Mesendoderm (in vitro differentiated cells): ENCODE data around the gene PRSS8.

Experiments used
- DNase-seq: peaks from one replicate; pipeline ENCODE4 v3.0.0; 2013
- H2AK5ac ChIP-seq: 2 replicates; pipeline ENCODE4 v1.6.1; 2013; ENCODE audit warnings: low read length, inconsistent platforms
- H2BK120ac ChIP-seq: 2 replicates; pipeline ENCODE4 v1.6.1; 2013; ENCODE audit warnings: low read depth, mild to moderate bottlenecking, low read length, moderate library complexity, mixed read lengths
- H2BK15ac ChIP-seq: replicated peaks from 2 replicates; pipeline ENCODE4 v1.6.1; 2013; ENCODE audit warnings: low read depth, mild to moderate bottlenecking, moderate library complexity
- H2BK5ac ChIP-seq: 2 replicates; pipeline ENCODE4 v1.6.1; 2013; ENCODE audit warnings: low read length, inconsistent platforms
- H3K18ac ChIP-seq: 2 replicates; pipeline ENCODE4 v1.6.1; 2013; ENCODE audit warnings: mild to moderate bottlenecking, low read length, mixed read lengths
- H3K23ac ChIP-seq: one replicate; pipeline ENCODE4 v1.6.1; 2013; ENCODE audit warnings: low read length
- H3K27ac ChIP-seq: 2 replicates; pipeline ENCODE4 v1.5.1; 2013; ENCODE audit warnings: low read depth, mild to moderate bottlenecking, inconsistent platforms, low read length, moderate library complexity
- H3K27me3 ChIP-seq: 2 replicates; pipeline ENCODE4 v1.6.1; 2013; ENCODE audit warnings: low read length, control low read depth, mild to moderate bottlenecking, inconsistent platforms; ENCODE audit not compliant: insufficient read depth, poor library complexity
- H3K36me3 ChIP-seq: 2 replicates; pipeline ENCODE4 v1.6.1; 2013; ENCODE audit warnings: low read length, inconsistent platforms; ENCODE audit not compliant: control insufficient read depth, insufficient read depth
- H3K4ac ChIP-seq: one replicate; pipeline ENCODE4 v1.6.1; 2013; ENCODE audit warnings: low read depth, mild to moderate bottlenecking, low read length, moderate library complexity
- H3K4me1 ChIP-seq: 2 replicates; pipeline ENCODE4 v1.6.1; 2013; ENCODE audit warnings: low read depth, low read length, inconsistent platforms; ENCODE audit not compliant: control insufficient read depth
- H3K4me2 ChIP-seq: 2 replicates; pipeline ENCODE4 v1.6.1; 2013; ENCODE audit warnings: low read length
- H3K4me3 ChIP-seq: 2 replicates; pipeline ENCODE4 v1.5.1; 2013; ENCODE audit warnings: mild to moderate bottlenecking, low read length
- H3K56ac ChIP-seq: one replicate; pipeline ENCODE4 v1.6.1; 2013; ENCODE audit warnings: low read length
- H3K79me1 ChIP-seq: 2 replicates; pipeline ENCODE4 v1.6.1; 2013; ENCODE audit warnings: low read length, inconsistent platforms
- H3K79me2 ChIP-seq: 2 replicates; pipeline ENCODE4 v1.6.1; 2013; ENCODE audit warnings: mild to moderate bottlenecking, low read length; ENCODE audit not compliant: control insufficient read depth, insufficient read depth
- H3K9ac ChIP-seq: 2 replicates; pipeline ENCODE4 v1.6.1; 2013; ENCODE audit warnings: low read length, inconsistent platforms
- H4K5ac ChIP-seq: one replicate; pipeline ENCODE4 v1.6.1; 2013; ENCODE audit warnings: low read length
- H4K8ac ChIP-seq: one replicate; pipeline ENCODE4 v1.6.1; 2013; ENCODE audit warnings: low read depth, mild to moderate bottlenecking, control low read depth, low read length, moderate library complexity
- WGBS: extraction: QIAGEN DNeasy Blood & Tissue Kit; methylation state at CpG from one replicate; pipeline ENCODE4 v1.1.7; 2013; ENCODE audit warnings: low lambda C conversion rate, missing lambda C conversion rate; ENCODE audit not compliant: insufficient coverage; ENCODE audit errors: extremely low coverage; 5-methylcytosine and 5-hydroxymethylcytosine counted together

PRSS8 gene

DNA sequence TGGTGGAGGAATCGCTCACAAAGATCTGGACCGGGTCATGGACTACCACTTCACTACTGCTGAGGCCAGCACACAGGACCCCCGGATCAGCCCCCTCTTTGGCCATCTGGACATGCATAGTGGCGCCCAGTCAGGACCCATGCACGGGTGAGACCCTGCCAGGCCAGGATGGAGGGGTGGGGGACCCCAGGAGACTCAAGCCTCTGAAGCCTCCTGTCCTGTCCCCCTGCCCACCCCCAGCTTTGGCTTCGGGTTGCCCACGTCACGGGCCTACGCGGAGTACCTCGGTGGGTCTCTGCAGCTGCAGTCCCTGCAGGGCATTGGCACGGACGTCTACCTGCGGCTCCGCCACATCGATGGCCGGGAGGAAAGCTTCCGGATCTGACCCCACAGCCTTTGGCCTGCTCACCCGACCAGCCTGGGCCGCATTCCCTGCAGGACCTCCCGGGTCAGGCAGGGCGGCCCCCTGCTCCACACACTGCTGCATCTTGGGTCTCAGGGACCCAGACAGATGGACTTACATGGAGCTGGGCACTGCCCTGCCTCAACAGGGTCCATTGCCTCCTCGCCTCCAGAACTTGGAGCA lies 23.6 kb downstream of the PRSS8 start:
- no peak overlapping the region for H3K9ac ChIP-seq
- peaks cover 4% of the 10 kb centered on the region for H3K79me1 ChIP-seq
- H3K4me1 ChIP-seq, result no peaks in the 10 kb centered on the region
- H3K36me3 ChIP-seq, result peaks cover 4% of the 10 kb centered on the region
- no CpG with 5 or more reads among the region's 23 CpGs for WGBS
- H2AK5ac ChIP-seq, result no peak overlapping the region
- H3K27me3 ChIP-seq, result no peaks in the 10 kb centered on the region
- H3K23ac ChIP-seq, result no peak overlapping the region
- H3K4me2 ChIP-seq, result no peak overlapping the region
- H3K79me2 ChIP-seq, result no peaks in the 10 kb centered on the region
- H4K8ac ChIP-seq, result no peak overlapping the region
- no peak overlapping the region for H3K27ac ChIP-seq
- no peak for DNase-seq
- H2BK15ac ChIP-seq, result no peak overlapping the region
- no peak overlapping the region for H2BK5ac ChIP-seq
- no peak overlapping the region for H3K4ac ChIP-seq
- no peak overlapping the region for H3K4me3 ChIP-seq
- H4K5ac ChIP-seq, result no peak overlapping the region
- H3K18ac ChIP-seq, result no peak overlapping the region
- H3K56ac ChIP-seq, result no peak overlapping the region
- no peak overlapping the region for H2BK120ac ChIP-seq

DNA sequence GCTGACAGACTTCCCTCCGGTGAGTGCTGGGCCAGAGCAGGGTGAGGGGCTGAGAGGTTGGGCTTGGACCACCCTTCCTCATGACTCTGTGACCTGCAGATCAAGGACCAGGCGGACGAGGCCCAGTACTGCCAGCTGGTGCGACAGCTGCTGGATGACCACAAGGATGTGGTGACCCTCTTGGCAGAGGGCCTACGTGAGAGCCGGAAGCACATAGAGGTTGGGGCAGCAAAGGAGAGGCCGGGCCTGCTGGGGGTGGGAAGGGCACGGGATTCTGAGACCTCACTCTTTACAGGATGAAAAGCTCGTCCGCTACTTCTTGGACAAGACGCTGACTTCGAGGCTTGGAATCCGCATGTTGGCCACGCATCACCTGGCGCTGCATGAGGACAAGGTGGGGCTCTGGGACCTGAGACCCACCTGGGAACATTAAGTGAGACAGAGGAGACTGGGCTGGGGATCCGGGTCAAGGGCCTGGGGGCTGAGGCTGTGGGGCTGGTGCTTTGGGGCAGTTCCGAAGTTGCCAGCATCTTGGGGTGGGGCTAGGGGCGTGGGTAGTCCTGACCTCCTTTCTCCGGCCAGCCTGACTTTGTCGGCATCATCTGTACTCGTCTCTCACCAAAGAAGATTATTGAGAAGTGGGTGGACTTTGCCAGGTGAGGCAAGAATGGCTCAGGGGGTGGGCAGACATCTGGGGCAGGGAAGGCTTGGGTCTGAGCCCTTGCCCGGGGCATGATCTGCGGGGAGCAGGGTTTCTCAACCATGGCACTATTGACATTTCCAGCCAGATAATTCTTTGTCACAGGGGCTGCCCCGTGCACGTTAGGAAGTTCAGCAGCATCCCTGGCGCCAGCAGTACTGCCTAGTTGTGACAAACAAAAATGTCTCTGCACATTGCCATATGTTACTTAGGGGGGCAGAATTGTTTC lies 25.2 kb downstream of the PRSS8 start:
- Histone ChIP-seq H4K8ac (no peak overlapping the region), H2BK5ac (no peak overlapping the region), H3K27ac (no peak overlapping the region), H3K79me1 (peaks cover 4% of the 10 kb centered on the region), H2AK5ac (no peak overlapping the region), H3K36me3 (peaks cover 4% of the 10 kb centered on the region), H3K4ac (no peak overlapping the region), H3K18ac (no peak overlapping the region), H3K23ac (no peak overlapping the region), H2BK15ac (no peak overlapping the region), H3K56ac (no peak overlapping the region), H4K5ac (no peak overlapping the region), H3K4me1 (no peaks in the 10 kb centered on the region), H3K27me3 (no peaks in the 10 kb centered on the region), H3K4me2 (no peak overlapping the region), H3K9ac (no peak overlapping the region), H3K4me3 (no peak overlapping the region), H2BK120ac (no peak overlapping the region), H3K79me2 (no peaks in the 10 kb centered on the region)
- WGBS, result no CpG with 5 or more reads among the region's 26 CpGs
- DNase-seq, result no peak

DNA sequence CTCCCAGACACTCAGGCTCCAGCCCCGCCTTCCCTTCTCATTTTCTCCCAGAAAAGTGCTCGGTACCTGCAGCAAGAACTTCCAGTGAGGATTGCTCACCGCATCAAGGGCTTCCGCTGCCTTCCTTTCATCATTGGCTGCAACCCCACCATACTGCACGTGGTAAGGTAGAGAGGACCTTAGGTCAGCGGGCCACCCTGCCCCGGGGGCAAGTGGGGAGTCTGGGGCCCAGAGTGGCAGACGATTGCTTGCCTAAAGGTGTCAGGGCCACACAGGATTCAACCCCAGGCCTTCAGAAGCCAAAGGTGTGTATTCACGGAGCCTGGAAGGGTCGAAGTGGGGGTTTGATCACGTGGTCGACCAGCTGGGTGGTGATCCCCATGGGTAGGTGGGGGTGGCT lies 25.9 kb downstream of the PRSS8 start:
- H3K4me1 ChIP-seq, result no peaks in the 10 kb centered on the region
- H3K4me3 ChIP-seq, result no peak overlapping the region
- no peak overlapping the region for H4K5ac ChIP-seq
- no peak overlapping the region for H2BK120ac ChIP-seq
- H2AK5ac ChIP-seq, result no peak overlapping the region
- H3K79me1 ChIP-seq, result peaks cover 4% of the 10 kb centered on the region
- H3K18ac ChIP-seq, result no peak overlapping the region
- no peaks in the 10 kb centered on the region for H3K27me3 ChIP-seq
- no peak overlapping the region for H3K56ac ChIP-seq
- H3K4me2 ChIP-seq, result no peak overlapping the region
- H2BK15ac ChIP-seq, result no peak overlapping the region
- H4K8ac ChIP-seq, result no peak overlapping the region
- H3K9ac ChIP-seq, result no peak overlapping the region
- no peak for DNase-seq
- no peak overlapping the region for H3K4ac ChIP-seq
- H3K23ac ChIP-seq, result no peak overlapping the region
- H3K79me2 ChIP-seq, result no peaks in the 10 kb centered on the region
- WGBS, result no CpG with 5 or more reads among the region's 12 CpGs
- H3K27ac ChIP-seq, result no peak overlapping the region
- H3K36me3 ChIP-seq, result peaks cover 4% of the 10 kb centered on the region
- H2BK5ac ChIP-seq, result no peak overlapping the region

DNA sequence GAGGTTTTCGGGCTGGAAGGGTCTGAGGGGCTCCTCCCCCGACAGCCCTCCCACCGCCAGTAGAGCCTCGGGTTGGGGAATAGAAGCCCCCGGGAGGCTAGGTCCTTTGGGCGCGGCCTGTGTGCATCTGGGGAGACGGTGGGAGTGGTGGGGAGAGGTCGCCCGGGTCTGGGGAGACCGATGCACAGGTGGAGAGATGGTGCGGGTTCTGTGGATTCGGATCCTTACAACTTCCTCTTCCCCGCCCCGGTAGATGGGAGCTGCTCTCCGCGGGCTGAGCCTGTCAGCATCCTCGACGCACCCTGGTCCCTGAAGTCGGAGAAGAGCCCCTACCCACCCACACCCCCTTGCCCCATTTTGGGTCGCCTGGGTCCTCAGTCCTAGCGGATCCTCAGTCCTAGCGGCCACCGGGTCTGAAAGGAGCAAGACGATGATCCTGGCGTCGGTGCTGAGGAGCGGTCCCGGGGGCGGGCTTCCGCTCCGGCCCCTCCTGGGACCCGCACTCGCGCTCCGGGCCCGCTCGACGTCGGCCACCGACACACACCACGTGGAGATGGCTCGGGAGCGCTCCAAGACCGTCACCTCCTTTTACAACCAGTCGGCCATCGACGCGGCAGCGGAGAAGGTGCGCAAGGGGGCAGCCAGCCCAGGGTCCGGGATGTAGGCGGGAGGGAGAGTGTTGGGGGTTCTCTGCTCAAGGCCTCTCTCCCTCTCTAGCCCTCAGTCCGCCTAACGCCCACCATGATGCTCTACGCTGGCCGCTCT lies 26.6 kb downstream of the PRSS8 start:
- H3K79me2 ChIP-seq, result no peaks in the 10 kb centered on the region
- H4K5ac ChIP-seq, result no peak overlapping the region
- H2BK15ac ChIP-seq, result no peak overlapping the region
- H3K18ac ChIP-seq, result peak overlapping the region; percentile 72
- H3K4ac ChIP-seq, result peak overlapping the region; percentile 74
- peak overlapping the region; percentile 90 for H3K4me2 ChIP-seq
- H2BK120ac ChIP-seq, result no peak overlapping the region
- no peak overlapping the region for H3K23ac ChIP-seq
- H4K8ac ChIP-seq, result no peak overlapping the region
- peaks cover 4% of the 10 kb centered on the region for H3K36me3 ChIP-seq
- H3K27ac ChIP-seq, result no peak overlapping the region
- no peak overlapping the region for H2AK5ac ChIP-seq
- no peak for DNase-seq
- WGBS, result no CpG with 5 or more reads among the region's 57 CpGs
- H3K9ac ChIP-seq, result peak overlapping the region; percentile 91
- H3K79me1 ChIP-seq, result peaks cover 4% of the 10 kb centered on the region
- H3K56ac ChIP-seq, result peak overlapping the region; percentile 97
- H2BK5ac ChIP-seq, result no peak overlapping the region
- H3K4me1 ChIP-seq, result no peaks in the 10 kb centered on the region
- no peaks in the 10 kb centered on the region for H3K27me3 ChIP-seq
- peak overlapping the region; percentile 80 for H3K4me3 ChIP-seq

DNA sequence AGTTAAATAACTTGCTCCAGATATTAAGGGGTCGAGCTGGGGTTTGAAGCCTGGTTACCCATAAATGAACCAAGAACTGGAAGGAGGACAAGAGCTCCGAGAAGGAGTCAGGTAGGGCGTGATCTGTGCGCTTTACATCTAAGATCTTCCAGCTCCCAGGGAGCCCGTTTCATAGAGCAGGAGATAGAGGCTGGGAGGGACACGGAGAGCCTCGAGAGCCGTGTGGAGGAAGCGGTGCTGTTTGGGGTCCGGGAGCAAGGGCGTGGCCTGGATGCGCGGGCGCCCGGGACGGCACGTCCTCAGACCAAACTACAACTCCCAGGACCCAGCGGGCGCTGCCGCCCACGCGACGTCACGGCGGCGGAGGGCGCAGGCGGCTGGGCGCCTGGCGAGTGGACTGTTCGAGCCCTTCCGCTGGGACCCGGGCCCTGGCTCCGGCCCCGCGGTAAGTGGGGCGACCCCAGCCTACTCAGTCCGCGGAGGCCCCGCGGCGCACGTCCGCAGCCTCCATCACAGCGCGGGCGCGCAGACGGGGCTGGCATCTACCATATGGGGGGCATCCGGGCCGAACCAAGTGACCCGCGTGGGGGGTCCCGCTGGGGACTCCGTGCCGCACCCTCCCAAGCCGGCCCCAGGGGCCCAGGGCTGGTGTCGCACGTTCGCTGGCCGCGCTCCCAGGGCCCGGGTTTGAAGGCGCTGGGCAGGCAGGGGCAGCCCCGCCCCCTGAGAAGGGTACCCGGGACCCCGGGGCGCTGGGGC lies 27.3 kb downstream of the PRSS8 start, which contains the start of gene BCKDK:
Gene BCKDK (plus strand): TSS at position 352 of the 759 bp plus-strand sequence. CDS start 838 bp downstream, outside the sequence.
- H2BK120ac ChIP-seq, result no peak within 1 kb of the TSS
- H3K4me2 ChIP-seq, result peak within 1 kb of the TSS; percentile 90
- no peaks in the 10 kb centered on the region for H3K79me2 ChIP-seq
- H3K27ac ChIP-seq, result no peak within 1 kb of the TSS
- WGBS, result no CpG with 5 or more reads among the region's 68 CpGs
- H3K23ac ChIP-seq, result peak within 1 kb of the TSS; percentile 57
- DNase-seq, result peak; percentile 65
- no peak within 1 kb of the TSS for H2BK15ac ChIP-seq
- H2AK5ac ChIP-seq, result no peak within 1 kb of the TSS
- H4K8ac ChIP-seq, result peak within 1 kb of the TSS; percentile 77
- H3K36me3 ChIP-seq, result peaks cover 4% of the 10 kb centered on the region
- no peak within 1 kb of the TSS for H4K5ac ChIP-seq
- H3K27me3 ChIP-seq, result no peaks in the 10 kb centered on the region
- H3K56ac ChIP-seq, result peak within 1 kb of the TSS; percentile 97
- peak within 1 kb of the TSS; percentile 72 for H3K18ac ChIP-seq
- peak within 1 kb of the TSS; percentile 74 for H3K4ac ChIP-seq
- no peaks in the 10 kb centered on the region for H3K4me1 ChIP-seq
- peaks cover 4% of the 10 kb centered on the region for H3K79me1 ChIP-seq
- no peak within 1 kb of the TSS for H2BK5ac ChIP-seq
- H3K4me3 ChIP-seq, result peak within 1 kb of the TSS; percentile 80
- H3K9ac ChIP-seq, result peak within 1 kb of the TSS; percentile 91
